PC-9 (cell line): ENCODE results near the gene FBXO33.

Source experiments
- CTCF ChIP-seq: fragments of 200-600 bp; sonication (generic); conservative IDR thresholded peaks from 2 replicates; pipeline ENCODE4 v1.6.1; 2017; ENCODE audit warnings: mixed run types, antibody characterized with exemption, mild to moderate bottlenecking, moderate library complexity
- EZH2 ChIP-seq: fragments of 200-600 bp; sonication (generic); IDR thresholded peaks from 2 replicates; pipeline ENCODE4 v1.8.0; 2017; ENCODE audit warnings: antibody characterized with exemption, low read depth

DNA sequence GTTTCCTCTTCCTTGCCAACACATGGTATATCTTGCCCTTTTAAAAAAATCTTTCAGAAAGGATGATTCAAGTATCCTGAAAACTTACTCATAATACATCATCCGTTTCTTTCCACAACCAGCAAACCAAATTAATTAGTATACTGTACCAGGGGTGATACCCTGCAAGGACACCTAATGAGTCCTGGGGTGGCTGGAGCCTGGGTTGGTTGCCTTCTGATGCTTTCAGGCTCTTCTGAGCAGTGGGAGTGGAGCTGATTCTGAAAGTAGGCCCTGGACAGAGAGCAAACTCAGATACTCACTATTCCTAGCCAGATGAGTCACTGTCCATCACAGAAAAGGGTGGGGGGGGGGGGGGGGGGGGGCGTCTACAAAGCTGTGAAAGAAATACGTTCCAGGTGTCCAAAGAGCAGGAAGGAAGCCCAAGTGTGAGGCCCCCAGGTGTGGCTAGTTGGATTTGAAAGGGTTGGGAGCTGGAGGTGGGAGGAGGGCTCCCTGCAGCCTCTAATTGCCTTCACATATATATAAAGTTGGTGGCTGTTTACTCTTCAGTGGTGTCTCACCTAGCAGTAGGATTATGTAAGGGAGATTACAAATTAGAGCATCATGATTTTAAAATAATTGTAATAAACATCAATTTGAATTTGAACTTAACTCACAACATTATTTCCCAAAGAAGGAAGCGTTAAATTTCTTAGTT is 36.5 kb downstream of the FBXO33 start:
- no peak for TF ChIP-seq CTCF
- TF ChIP-seq EZH2: no peak
